ENCODE measurements around the gene KRTAP12-1.
"Not testable (repeated sequence)": the region's sequence is repeated elsewhere in the genome, so short reads cannot be mapped to it uniquely, and the experiment has no call there.

Gene KRTAP12-1

DNA sequence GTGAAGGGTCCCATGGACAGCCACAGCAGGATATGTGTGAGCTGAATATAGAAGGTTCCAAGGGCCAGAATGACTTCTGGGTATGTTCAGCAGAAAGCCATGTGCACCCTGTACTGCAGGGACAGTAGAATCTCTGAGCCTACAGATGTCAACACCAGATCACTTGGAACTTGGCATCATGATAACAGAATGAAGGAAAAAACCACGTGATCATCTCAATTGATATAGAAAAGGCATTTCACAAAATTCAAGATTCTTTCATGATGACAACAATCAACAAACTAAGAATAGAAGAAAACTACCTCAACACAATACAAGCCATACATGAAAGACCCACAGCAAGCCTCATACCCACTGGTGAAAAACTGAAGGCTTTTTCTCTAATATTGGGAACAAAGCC, 14.4 kb downstream of the KRTAP12-1 start:
- DNase-seq (ENCODE audit: low read depth in 2 of 2): no peak

DNA sequence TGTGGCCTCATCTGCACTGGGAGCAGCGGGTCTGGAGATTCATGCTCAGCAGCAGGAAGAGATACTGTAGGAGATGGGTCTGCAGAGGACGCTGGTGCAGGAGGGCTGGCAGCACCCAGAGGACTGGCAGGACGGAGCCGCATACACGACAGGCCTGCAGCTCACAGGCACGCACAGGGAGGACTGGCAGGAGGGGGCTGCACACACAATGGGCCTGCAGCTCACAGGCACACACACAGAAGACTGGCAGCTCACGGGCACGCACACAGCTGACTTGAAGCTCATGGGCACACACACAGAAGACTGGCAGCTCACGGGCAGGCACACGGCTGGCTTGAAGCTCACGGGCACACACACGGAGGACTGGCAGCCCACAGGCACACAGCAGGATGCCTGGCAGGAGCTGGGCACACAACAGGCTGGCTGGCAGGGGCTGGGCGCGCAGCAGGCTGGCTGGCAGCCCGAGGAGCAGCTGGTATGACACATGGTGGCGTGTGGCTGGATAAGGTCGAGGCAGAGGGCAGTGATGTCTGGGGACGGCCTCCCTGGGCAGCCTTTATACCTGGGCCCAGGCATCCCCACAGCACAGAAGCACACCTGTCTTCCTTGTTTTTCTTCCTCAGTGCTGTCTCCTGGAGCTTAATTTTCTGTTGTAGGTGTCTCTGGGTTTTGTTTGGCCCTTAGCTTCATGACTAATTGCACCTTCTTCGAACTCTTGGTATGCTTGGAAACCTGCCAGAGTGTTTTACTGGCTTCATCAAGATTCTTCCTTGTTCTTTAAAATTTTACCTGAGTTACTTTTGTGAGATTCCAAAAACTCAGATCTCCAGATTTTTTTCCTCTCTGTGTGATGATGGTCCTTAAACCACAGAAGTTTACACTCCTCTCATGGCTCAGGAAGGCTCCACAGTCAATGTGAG, 15.3 kb downstream of the KRTAP12-1 start, which contains the start of gene KRTAP12-2:
TSS of gene KRTAP12-2 (minus strand) at position 527 of the 920 bp plus-strand sequence. CDS start at position 486, 41 bp downstream.
- DNase-seq (ENCODE audit: low read depth in 2 of 2): no peak

DNA sequence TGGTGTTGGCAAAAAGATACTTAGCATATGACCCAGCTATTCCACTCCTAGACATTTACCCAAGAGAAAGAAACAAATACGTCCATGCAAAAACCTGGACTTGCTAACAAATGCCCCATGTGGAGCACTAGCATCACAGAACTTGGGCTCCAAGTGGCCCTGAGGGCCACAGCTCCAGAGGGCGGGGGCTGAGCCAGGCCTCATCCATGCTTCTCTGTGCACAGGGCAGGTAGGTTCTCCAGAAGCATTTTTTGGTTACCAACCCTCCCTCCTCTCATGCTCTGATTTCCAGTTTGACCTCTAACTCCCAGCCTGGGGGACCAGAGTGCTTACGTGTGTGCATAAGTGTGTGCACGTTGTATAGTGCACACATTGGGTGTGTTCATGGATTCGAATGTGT, 17.3 kb downstream of the KRTAP12-1 start:
- no peak for DNase-seq (ENCODE audit: low read depth in 2 of 2)

DNA sequence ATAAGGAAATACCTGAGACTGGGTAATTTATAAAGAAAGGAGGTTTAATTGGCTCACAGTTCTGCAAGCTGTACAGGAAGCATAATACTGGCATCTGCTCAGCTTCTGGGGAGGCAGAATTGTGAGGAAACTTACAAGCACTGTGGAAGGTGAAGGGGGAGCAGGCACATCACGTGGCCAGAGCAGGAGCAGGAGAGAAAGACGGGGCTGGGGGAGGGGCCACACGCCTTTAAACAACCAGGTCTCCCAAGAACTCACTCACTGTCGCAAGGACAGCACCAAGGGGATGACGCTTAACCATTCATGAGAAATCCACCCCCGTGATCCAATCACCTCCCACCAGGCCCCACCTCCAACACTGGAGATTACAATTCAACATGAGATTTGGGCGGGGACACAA, 20.4 kb downstream of the KRTAP12-1 start:
- DNase-seq (ENCODE audit: low read depth in 2 of 2): not testable (repeated sequence)

DNA sequence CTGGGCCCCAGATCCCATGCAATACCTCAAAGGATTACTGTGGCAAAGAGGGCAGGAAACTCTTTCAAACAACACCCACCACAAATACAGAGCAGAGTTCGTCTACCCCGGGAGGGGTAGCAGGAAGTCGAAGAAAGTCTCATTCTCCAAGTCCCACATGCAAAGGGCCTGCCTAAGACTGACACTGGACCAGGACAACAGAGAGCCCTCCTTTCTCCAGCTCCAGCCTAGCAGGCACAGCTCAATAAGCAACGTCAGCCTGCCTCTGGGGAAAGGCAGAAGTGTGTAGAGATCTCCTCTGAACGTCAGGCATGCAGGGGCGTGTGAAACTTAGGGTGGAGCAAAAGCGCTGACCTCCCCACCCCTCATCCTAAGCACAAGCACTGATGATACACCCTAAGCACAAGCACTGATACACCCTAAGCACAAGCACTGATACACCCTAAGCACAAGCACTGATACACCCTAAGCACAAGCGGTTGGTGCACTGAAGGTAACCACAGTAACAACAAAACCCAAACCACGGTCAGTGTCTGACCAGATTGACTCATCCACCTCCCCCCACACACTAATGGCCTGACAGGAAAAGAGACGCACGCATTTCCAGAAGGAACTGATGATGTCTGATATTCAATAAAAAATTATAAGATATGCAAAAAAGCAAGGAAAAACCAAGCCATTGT, 22.9 kb downstream of the KRTAP12-1 start:
- no peak for DNase-seq (ENCODE audit: low read depth in 2 of 2)

DNA sequence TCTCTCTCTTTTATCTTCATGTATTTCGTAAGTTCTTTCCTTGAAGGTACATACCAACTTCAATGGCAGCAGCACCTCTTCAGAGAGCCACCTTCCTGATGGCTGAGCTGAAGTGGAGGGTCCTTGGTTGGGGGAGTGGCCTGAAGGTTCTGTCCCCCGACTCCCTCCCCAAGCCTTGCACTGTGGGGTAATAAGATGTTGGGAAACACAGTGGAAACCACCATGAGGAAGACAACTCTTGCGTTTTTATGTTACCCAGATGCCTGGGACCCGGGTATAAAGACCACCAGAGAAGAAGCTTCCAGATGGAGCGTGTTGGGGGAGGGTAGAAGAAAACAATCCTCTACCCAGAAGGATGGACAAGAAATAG, 23.4 kb downstream of the KRTAP12-1 start:
- no peak for DNase-seq (ENCODE audit: low read depth in 2 of 2)

DNA sequence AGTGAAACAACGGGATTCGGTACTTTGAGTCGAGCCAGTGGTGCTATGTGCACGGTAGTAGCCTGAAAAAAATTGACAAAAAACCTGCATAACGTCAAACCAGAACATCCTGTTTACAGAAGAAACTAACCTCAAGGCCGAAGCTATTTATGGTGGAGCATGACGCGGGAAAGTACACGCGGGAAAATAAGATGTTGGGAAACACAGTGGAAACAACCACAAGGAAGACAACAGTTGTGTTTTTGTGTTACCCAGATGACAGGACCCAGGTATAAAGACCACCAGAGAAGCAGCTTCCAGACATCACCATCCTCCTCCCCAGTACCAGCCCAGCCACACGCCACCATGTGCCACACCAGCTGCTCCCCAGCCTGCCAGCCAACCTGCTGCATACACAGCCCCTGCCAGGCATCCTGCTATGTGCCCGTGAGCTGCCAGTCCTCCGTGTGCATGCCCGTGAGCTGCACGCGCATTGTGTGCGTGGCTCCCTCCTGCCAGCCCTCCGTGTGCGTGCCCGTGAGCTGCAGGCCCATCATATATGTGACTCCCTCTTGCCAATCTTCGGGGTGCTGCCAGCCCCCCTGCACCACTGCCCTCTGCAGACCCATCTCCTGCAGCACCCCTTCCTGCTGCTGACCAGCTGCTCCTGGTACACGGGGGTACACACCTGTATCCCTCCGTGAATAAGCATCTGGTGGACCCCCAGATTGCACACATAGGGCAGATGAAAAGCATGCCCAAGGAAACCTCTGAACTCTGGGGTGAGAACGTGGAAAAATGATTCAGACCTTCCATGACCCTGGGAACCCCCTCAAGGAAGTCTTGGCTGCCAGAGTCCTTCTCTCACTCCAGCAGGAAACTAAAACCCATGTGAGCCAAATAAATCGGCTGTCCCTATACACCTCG, 24.1 kb downstream of the KRTAP12-1 start, which contains the start of gene KRTAP12-3:
TSS of gene KRTAP12-3 (plus strand) at position 298 of the 906 bp plus-strand sequence. CDS start at position 346, 48 bp downstream.
- DNase-seq (ENCODE audit: low read depth in 2 of 2): no peak

DNA sequence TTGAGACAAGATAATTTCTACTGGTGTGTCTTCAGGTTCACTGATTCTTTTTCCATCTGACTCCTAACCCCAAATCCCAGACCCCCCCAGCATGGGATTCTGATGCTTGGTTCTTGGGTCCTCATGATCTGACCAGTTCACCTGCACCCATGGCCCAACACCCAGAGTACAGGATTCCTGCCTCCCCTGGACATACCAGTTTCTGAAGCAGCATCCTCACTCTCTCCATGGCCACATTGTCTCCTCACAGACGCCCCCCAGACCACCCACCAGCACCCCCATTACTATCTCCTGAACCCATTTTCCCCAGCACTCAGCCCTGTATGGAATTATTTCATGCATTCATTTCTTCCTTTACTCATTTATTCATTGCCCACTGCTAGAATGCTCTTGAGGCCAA, 25.1 kb downstream of the KRTAP12-1 start:
- no peak for DNase-seq (ENCODE audit: low read depth in 2 of 2)

DNA sequence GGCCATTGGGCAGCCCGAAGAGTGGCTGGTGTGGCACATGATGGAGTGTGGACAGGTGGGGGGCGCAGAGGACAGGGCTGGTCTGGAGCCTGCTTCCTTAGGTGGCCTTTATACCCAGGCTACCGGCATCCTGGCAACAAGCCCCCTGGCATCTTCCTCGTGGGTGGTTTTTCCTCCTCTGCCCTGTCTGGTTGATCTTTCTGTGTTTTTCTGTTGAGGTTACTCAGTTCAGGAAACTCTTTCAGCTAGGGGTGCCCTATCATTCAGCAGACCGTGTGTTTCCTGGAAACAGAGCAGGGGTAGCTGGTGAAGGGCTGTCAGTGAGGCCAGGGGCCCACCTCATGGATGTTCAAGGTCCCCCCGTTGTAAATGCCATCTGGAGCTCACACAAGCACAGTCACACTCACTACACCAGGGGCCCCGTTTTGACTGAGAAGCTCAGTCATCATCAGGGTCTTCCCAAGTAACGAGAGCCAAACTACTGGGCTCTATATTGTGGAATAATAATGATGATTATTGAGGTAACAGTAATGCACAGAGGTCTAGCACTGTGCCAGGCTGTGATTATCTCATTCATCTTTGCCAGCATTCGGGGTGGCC, 27.3 kb downstream of the KRTAP12-1 start, which contains the start of gene KRTAP12-4:
TSS of gene KRTAP12-4 (minus strand) at position 84 of the 600 bp plus-strand sequence. CDS start at position 39, 45 bp downstream.
- DNase-seq (ENCODE audit: low read depth in 2 of 2): no peak

DNA sequence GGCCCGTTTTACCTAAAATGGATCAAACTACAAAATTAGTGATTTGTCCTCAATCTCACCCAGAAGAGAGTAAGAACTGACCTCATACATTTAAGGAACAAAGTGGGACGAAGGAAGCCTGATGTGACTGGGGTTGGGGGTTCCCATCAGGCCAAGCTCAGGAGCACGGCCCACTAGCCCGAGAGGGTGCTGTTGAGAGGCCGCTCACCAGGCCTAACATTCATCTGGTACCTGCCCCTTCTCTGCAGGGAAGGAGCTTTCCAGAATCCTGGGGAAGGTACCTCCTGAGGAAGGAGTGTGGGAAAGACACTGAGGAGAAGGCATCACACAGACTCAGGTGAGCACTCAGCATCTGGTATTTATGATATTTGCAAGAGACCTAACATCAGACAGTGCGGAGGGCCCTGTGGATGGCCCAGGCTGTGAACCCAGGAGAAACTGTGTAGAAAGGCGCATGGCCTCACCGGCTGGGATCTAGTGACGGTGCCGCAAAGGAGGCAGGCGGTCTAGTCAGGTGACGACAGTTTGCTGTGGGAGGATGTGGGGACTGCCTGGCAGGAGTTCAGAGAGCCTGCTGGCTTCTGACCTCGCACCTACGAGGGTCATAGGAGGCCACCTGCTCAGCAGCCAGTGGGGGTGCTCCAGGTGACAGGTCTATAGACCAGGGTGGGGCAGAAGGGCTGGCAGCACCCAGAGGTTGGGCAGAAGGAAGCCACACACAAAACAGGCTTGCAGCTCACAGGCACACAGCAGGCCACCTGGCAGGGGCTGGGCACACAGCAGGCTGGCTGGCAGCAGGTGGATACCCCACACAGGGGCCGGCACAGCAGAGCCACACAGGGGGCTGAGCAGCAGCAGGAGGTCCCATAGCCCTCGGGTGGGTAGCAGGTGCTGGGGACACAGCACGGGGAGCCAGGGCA, 28.0 kb downstream of the KRTAP12-1 start:
- DNase-seq (ENCODE audit: low read depth in 2 of 2): no peak

DNA sequence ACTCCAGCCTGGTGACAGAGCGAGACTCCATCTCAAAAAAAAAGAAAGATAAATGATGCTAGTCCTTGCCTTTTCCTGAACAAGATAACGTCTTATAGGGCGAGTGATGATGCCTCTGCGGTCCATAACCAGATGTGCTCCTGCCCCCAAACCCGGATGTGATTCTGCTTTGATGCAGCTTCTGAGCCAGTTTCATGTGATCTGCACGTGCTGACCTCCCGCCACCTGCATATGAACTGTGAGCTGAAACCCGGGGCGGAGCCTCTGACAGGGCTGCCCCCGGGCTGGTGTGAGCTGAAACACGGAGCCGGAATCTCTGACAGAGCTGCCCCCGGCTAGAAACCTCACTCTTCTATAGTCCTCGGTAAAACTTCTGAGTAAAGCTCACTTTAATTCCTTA, 28.8 kb downstream of the KRTAP12-1 start:
- no peak for DNase-seq (ENCODE audit: low read depth in 2 of 2)

DNA sequence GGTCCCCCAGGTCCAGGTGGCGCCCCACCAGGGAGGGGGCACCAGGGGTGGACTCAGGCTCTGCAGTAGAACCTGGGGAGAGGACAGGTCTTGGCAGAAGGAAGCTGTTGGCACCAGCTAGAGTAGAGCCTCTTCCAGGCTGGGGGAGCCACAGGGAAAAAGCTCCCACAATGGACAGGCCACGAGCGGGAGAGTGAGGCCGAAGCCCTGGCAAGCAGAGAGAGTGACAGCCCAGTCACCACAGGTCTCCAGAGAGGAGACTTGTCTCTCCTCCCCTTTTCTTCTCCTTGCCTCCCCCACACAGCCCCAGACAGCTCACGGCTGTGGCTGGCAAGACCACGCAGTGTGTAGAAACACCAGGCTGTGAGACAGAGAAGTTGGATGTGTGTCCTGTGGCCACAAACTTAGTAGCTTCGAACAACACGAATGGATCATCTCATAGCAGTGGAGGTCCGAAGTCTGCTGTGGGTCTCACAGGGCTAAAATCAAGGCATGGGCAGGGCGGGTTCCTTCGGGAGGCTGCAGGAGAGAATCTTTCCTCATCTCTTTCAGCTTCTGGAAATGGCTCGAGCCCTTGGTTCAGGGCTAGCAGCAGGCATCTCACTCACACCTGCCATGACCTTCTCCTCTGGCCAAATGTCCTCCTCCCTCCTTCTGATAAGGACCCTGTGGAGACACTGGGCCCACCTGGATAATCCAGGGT, 30.8 kb downstream of the KRTAP12-1 start:
- no peak for DNase-seq (ENCODE audit: low read depth in 2 of 2)

DNA sequence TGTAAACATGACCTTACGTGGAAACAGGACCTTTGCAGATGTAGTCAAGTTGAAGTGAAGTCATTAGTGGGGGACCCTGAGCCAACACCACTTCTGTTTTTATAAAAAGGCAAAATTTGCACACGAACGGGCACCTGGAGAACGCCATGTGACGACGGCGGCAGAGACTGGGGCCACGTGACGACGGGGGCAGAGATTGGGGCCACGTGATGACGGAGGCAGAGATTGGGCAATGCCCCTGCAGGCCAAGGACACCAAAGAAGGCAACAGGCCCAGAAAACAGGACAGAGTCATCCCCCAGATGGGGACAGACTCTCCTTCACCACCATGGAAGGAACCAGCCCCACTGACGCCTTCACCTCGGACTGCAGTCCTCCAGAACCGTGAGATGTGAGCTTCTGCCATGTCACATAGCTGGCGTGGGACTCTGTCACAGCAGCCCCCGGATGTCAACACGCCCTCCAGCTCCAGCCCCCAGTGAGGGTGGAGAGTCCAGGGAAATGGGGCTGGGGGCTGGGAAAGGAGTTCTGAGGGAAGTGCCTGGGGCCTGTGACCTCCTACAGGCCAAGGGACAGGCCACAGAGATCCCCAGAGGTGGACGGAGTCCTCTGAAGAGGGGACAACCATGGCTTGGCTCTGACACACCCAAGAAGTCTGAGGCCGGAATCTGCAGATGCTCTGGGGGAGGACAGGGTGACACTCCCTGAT, 31.5 kb downstream of the KRTAP12-1 start:
- DNase-seq (ENCODE audit: low read depth in 2 of 2): no peak

DNA sequence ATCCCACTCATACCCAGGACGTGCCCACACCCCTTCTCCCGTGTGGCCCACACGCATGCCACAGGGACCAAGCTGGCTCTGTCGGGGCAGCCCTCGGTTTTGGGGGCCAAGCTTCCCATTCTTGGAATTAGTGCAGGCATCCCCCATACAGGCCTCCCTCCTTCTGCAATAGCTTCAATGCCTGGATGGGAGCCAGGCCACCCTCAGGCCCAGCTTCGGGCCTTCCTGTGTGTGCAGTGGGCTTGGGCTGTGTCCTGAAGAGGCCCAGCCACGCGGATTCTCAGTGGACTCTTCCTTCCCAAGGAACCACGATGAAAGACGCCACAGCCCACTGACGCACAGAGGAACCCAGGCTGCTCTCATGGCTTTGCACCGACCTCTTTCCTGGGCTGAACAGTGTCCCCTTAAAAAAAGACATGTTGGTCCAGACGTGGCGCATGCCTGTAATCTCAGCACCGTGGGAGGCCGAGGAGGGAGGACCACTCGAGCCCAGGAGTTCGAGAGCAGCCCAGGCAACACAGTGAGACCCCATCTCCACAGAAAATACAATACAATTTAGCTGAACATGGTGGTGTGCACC, 32.4 kb downstream of the KRTAP12-1 start:
- no peak for DNase-seq (ENCODE audit: low read depth in 2 of 2)

DNA sequence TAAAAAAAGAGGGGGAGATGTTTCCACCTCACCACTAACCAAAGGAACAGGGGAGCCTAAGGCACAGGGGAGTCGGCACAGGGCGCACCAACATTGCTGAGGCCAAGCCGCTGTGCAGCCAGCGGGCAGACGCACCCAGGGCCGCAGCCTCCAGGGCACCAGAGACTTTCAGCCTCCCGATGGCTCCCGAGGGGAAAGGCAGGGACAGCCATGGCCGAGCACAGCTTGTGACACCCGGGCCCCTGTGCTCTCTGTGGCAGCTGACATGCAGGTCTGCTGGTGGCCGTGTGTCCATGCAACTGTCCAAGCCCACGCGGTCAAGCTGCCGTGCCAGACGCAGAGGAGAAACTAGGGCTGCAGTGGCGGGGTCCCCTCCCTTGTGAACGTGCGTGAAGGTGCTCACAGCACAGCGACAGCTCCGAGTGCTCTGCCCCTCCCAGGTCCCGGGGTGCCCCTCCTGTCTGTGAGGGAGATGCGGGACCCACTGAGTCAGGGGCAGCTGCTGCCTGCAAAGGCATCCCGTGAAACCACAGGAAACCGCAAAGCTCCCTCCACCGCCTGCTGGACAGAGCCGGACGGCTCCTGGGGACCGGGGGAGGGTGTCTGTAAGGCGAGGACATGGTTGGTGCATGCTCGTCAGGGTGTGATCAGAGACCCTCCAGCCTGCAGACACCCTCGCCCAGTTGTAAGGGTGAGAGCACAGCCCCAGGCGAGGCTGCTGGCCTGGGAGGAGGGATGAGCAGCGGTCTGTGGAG, 33.2 kb downstream of the KRTAP12-1 start:
- DNase-seq (ENCODE audit: low read depth in 2 of 2): no peak

DNA sequence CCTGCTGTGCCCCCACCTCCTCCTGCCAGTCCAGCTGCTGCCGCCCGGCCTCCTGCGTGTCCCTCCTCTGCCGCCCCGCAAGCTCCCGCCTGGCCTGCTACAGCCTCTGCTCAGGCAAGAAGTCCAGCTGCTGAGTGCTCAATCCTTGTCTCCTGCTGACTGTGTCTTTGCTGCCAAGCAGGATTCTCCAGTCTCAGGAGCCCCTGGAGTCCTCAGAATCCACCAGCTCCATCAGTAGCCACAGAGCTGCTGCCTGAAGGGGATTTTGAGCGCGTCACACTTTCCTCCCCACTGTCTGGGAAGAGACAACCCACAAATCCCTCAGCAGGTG, 34.8 kb downstream of the KRTAP12-1 start:
- DNase-seq (ENCODE audit: low read depth in 2 of 2): no peak

DNA sequence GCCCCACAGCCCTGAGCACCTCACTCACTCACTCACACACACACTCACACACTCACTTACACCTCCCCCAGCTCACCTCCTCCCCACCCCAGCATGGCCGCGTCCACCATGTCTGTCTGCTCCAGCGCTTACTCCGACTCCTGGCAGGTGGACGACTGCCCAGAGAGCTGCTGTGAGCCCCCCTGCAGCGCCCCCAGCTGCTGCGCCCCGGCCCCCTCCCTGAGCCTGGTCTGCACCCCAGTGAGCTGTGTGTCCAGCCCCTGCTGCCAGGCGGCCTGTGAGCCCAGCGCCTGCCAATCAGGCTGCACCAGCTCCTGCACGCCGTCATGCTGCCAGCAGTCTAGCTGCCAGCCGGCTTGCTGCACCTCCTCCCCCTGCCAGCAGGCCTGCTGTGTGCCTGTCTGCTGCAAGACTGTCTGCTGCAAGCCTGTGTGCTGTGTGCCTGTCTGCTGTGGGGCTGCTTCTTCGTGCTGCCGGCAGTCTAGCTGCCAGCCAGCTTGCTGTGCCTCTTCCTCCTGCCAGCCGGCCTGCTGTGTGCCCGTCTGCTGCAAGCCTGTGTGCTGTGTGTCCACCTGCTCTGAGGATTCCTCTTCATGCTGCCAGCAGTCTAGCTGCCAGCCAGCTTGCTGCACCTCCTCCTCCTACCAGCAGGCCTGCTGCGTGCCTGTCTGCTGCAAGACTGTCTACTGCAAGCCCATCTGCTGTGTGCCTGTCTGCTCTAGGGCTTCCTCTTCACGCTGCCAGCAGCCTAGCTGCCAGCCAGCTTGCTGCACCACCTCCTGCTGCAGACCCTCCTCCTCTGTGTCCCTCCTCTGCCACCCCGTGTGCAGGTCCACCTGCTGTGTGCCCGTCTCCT, 35.4 kb downstream of the KRTAP12-1 start, which contains the start of gene KRTAP10-11:
TSS of gene KRTAP10-11 (plus strand) at position 49 of the 856 bp plus-strand sequence. CDS start at position 94, 45 bp downstream.
- DNase-seq (ENCODE audit: low read depth in 2 of 2): not testable (repeated sequence)
